ENCODE results near the gene NPAS3.

The NPAS3 gene

GRCh38 chr14:33564774-33565630 is 626.3 kb downstream of the NPAS3 start:
- DNase-seq = no peak

- no peak for DNase-seq
Measured at GRCh38 chr14:33566082-33566481, 627.4 kb downstream of the NPAS3 start.

- DNase-seq = no peak
Measured at GRCh38 chr14:33567023-33567728, 628.5 kb downstream of the NPAS3 start.

GRCh38 chr14:33567731-33568130 is 629.1 kb downstream of the NPAS3 start:
- no peak for DNase-seq

- DNase-seq = no peak
Measured at GRCh38 chr14:33568935-33569579, 630.4 kb downstream of the NPAS3 start.

GRCh38 chr14:33569821-33570687 is 631.4 kb downstream of the NPAS3 start:
- no peak for DNase-seq

- DNase-seq = no peak
Measured at GRCh38 chr14:33570694-33571310, 632.1 kb downstream of the NPAS3 start.

- no peak for DNase-seq
Measured at GRCh38 chr14:33573301-33573880, 634.7 kb downstream of the NPAS3 start.

- DNase-seq = no peak
Measured at GRCh38 chr14:33576014-33576413, 637.3 kb downstream of the NPAS3 start.

- no peak for DNase-seq
Measured at GRCh38 chr14:33578461-33579216, 640.0 kb downstream of the NPAS3 start.

GRCh38 chr14:33580231-33580749 is 641.6 kb downstream of the NPAS3 start:
- no peak for DNase-seq

- DNase-seq = no peak
Measured at GRCh38 chr14:33580841-33581240, 642.2 kb downstream of the NPAS3 start.

- DNase-seq = no peak
Measured at GRCh38 chr14:33584697-33585096, 646.0 kb downstream of the NPAS3 start.

- no peak for DNase-seq
Measured at GRCh38 chr14:33586806-33587205, 648.1 kb downstream of the NPAS3 start.

GRCh38 chr14:33587791-33588190 is 649.1 kb downstream of the NPAS3 start:
- no peak for DNase-seq

- DNase-seq = no peak
Measured at GRCh38 chr14:33588771-33589170, 650.1 kb downstream of the NPAS3 start.

- DNase-seq = no peak
Measured at GRCh38 chr14:33589334-33589733, 650.7 kb downstream of the NPAS3 start.

- DNase-seq = no peak
Measured at GRCh38 chr14:33590891-33591630, 652.4 kb downstream of the NPAS3 start.

- DNase-seq = no peak
Measured at GRCh38 chr14:33592297-33592696, 653.6 kb downstream of the NPAS3 start.
